ENCODE results near the gene DDC. TPM values are rescaled to one million over a fixed set of nuclear protein-coding genes. Genes with fewer than 3 reads are reported as not detected.

DDC gene
- total RNA-seq, 2 donors from 2014 or later, result 0.85 TPM; not detected in 1

DNA sequence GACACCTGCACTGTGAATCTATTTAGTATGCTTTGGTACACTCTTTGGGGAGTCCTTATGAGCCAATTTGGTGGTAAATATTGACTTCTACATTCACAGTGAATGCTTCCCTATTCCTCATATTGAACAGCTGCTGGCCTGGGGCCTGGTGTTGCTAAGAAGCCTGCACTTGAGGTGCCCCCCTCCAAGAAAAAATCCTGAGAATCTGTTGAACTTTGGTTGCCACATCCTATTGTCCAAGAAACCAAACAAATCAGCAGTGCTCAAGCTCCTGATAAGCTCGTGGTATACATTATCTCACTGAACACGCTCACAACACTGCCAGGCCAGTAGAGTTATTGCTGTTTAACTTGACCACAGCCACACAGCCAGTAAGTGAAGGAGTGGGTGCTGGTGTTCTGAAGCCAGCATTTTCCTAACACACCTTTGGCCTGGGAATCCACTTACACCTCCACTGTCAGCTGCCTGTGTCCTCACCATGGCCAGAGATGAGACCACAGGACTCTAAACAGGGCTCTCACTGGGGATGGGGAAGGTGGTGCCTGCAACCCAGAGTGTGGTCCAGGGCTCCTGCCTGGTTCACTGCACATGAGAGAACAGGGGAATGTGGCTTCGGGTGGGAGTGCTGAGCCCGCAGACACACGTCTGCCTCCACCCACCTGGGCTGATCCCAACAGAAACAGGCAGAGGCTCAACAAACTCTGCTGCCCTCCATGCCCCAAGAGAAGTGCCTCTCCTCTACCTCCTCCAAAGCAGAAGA is 6.7 kb downstream of the DDC start:
- no peaks in the 10 kb centered on the region for H3K27me3 ChIP-seq (replicated peaks; ENCODE audit: insufficient read depth)
- no peak overlapping the region for H3K27ac ChIP-seq
- DNase-seq (ENCODE audit: low spot score) (no peak), ATAC-seq (ENCODE audit: insufficient number of reproducible peaks, low FRiP score, low read depth) (no peak)
- H3K9me3 ChIP-seq, result no peaks in the 10 kb centered on the region
- TF ChIP-seq, protein P1, sequence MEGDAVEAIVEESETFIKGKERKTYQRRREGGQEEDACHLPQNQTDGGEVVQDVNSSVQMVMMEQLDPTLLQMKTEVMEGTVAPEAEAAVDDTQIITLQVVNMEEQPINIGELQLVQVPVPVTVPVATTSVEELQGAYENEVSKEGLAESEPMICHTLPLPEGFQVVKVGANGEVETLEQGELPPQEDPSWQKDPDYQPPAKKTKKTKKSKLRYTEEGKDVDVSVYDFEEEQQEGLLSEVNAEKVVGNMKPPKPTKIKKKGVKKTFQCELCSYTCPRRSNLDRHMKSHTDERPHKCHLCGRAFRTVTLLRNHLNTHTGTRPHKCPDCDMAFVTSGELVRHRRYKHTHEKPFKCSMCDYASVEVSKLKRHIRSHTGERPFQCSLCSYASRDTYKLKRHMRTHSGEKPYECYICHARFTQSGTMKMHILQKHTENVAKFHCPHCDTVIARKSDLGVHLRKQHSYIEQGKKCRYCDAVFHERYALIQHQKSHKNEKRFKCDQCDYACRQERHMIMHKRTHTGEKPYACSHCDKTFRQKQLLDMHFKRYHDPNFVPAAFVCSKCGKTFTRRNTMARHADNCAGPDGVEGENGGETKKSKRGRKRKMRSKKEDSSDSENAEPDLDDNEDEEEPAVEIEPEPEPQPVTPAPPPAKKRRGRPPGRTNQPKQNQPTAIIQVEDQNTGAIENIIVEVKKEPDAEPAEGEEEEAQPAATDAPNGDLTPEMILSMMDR (IDR thresholded peaks at IDR 0.05), result no peak
- no peaks in the 10 kb centered on the region for H3K4me1 ChIP-seq (ENCODE audit: control insufficient read depth in 1 of 2, low read depth in 2 of 2)
- H3K4me3 ChIP-seq, result no peak overlapping the region
- H3K36me3 ChIP-seq, result no peaks in the 10 kb centered on the region

DNA sequence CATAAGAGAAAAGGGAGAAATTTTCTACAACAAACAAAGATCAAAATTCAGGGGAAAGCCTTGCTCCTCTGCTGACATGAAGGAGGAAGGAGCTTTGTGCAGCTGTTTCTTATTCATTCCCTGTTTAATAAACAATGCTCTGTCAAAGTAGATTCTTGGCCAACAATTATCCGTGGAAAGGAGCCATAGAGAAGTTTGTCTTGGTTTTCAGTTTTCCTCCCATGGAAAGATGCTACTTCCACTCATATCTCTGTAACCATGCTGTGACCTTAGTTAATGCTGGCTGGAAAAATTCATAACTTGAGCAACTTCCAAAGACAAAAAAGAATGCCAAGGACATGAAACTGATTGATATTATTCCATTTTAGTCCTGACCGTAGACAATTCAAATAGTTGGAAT is 8.1 kb downstream of the DDC start:
- no peaks in the 10 kb centered on the region for H3K27me3 ChIP-seq (replicated peaks; ENCODE audit: insufficient read depth)

DNA sequence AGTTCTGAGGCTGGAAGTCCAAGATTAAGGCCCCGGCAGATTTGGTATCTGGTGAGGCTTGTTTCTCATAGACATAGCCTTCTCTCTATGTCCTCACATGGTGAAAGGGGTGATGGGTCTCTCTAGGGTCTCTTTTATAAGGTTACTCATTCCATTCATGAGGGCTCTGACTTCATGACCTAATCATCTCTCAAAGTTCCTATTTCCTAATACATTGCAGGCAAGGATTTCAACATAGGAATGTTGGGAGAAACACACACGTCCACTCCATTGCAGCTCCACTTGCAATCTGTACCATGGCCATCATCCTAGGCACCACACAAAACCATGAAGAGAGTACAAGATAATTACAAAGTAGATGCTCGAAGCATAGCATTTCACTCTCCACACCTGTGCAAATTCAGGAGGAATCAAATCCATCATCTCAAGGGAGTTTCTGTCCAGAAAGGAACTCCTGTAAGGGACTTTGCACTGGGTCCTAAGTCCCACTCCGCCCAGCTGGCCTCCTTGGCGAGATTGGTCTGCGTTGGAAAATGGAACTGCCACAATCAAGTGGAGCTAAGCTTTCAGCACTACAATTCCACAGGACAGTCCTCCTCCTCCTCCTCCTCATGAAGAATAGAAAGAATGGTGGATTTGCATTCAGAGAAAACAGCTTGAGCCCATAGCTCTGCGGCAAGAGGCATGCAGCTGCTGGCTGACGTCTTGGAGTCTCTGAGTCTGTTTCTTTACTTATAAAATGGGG is 8.8 kb downstream of the DDC start:
- no peak overlapping the region for H3K27ac ChIP-seq
- ATAC-seq (ENCODE audit: insufficient number of reproducible peaks, low FRiP score, low read depth), result no peak
- H3K4me3 ChIP-seq, result no peak overlapping the region
- H3K27me3 ChIP-seq (replicated peaks; ENCODE audit: insufficient read depth), result no peaks in the 10 kb centered on the region
- DNase-seq (ENCODE audit: low spot score), result no peak
- TF ChIP-seq, protein P1 (IDR thresholded peaks at IDR 0.05), result no peak
- H3K36me3 ChIP-seq, result no peaks in the 10 kb centered on the region
- H3K4me1 ChIP-seq (ENCODE audit: control insufficient read depth in 1 of 2, low read depth in 2 of 2), result no peaks in the 10 kb centered on the region
- no peaks in the 10 kb centered on the region for H3K9me3 ChIP-seq

More for the DNA sequence above, 8.1 kb downstream of the DDC start:
- Histone ChIP-seq H3K4me1 (ENCODE audit: control insufficient read depth in 1 of 2, low read depth in 2 of 2) (no peaks in the 10 kb centered on the region), H3K36me3 (no peaks in the 10 kb centered on the region), H3K27ac (no peak overlapping the region), H3K9me3 (no peaks in the 10 kb centered on the region), H3K4me3 (no peak overlapping the region)
- TF ChIP-seq, protein P1 (IDR thresholded peaks at IDR 0.05), result no peak
- DNase-seq (ENCODE audit: low spot score), result no peak
- ATAC-seq (ENCODE audit: insufficient number of reproducible peaks, low FRiP score, low read depth), result no peak

DNA sequence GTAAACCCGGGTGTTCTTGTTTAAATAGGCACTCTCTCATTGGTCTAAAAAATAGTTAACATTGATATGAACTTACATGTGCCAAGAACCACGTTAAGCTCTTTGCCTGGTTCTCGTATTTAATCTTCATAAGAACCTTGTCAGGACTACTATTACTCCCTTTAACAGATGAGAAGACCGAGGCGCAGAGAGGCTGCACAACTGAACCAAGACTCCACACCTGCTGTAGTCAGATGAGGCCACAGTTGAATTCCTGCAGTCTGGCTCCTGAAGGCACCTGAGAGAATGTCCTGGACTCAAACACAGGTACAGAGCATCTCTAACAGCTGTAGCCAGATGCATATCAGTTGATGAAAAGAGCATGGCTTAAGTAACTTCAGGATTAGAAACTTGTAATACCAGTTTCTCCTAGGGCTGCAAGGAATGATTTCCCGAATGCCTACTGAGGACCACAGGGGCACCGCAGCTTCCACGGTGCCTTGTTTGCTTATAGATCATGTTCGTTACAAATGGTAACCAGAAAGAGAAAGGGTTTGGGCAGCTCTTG is 9.5 kb downstream of the DDC start:
- H3K4me1 ChIP-seq (ENCODE audit: control insufficient read depth in 1 of 2, low read depth in 2 of 2), result no peaks in the 10 kb centered on the region
- DNase-seq (ENCODE audit: low spot score) (no peak), ATAC-seq (ENCODE audit: insufficient number of reproducible peaks, low FRiP score, low read depth) (no peak)
- H3K27me3 ChIP-seq (replicated peaks; ENCODE audit: insufficient read depth), result no peaks in the 10 kb centered on the region
- no peak overlapping the region for H3K27ac ChIP-seq
- TF ChIP-seq, protein P1 (IDR thresholded peaks at IDR 0.05), result no peak
- no peak overlapping the region for H3K4me3 ChIP-seq
- no peaks in the 10 kb centered on the region for H3K36me3 ChIP-seq
- H3K9me3 ChIP-seq, result no peaks in the 10 kb centered on the region

Measured in thoracic aorta (tissue), 2 donors.